HCT116 (cell line): ENCODE data around the gene OBSCN. TPM values are rescaled to one million over a fixed set of nuclear protein-coding genes. Genes with fewer than 3 reads are reported as not detected.

ENCODE experiments used
- ATAC-seq: fragments of 200-7000 bp; cut with Tn5 transposase; 2 replicates; pipeline ENCODE4 v1.9.1; 2020; ENCODE audit warnings: mild to moderate bottlenecking, moderate library complexity
- BruUV-seq: library from RNA; stranded (reverse); fragments of 400-500 nt; replicated peaks from 2 replicates; lab custom pipeline; 2021; lab: Mats Ljungman, UMichigan
- CTCF ChIA-PET: fragments of 300-600 bp; sonication (Branson Sonifier 250); formaldehyde crosslinking; loops from one replicate; lab custom pipeline; 2021; ENCODE audit warnings: antibody characterized with exemption; lab: Charles Lee
- POLR2A ChIA-PET: fragments of 300-600, 350-600 bp; sonication (Branson Sonifier 250); formaldehyde crosslinking; loops from one replicate; lab custom pipeline; 2021; ENCODE audit warnings: antibody characterized with exemption; lab: Charles Lee
- RAD21 ChIA-PET, 2 experiments: fragments of 300-600 bp; sonication (Branson Sonifier 250); formaldehyde crosslinking; loops; one replicate each; lab custom pipeline; 2023; ENCODE audit warnings: low total read pairs in 2 of 2; ENCODE audit not compliant: uncharacterized antibody in 2 of 2, unreplicated experiment in 2 of 2, low non-redundant PET in 1 of 2; lab: Charles Lee
- DNase-seq: peaks from one replicate; pipeline ENCODE4 v3.0.0-alpha.2; 2010; ENCODE audit warnings: low read depth, low spot score
- H2AFZ ChIP-seq: fragments of 200-600 bp; shearing (Covaris generic), sonication (generic); 2 replicates; pipeline ENCODE4 v1.6.1; 2017; ENCODE audit warnings: low read depth, mixed run types, mixed read lengths, antibody characterized with exemption, low read length; ENCODE audit not compliant: poor library complexity, severe bottlenecking
- H3K27ac ChIP-seq: 2 replicates; pipeline ENCODE4 v1.5.1; 2012; ENCODE audit warnings: low read depth, low read length
- H3K27me3 ChIP-seq: fragments of 200-600 bp; sonication (generic); 2 replicates; pipeline ENCODE4 v1.6.1; 2016; ENCODE audit warnings: mixed run types, low read length, mixed read lengths; ENCODE audit not compliant: insufficient read depth
- H3K36me3 ChIP-seq, 2 experiments: fragments of 200-500 bp in 1 of 2; fragments of 200-600 bp in 1 of 2; sonication (Bioruptor generic) in 1 of 2; sonication (generic) in 1 of 2; 2 replicates each; pipeline versions ENCODE4 v1.5.1 to v1.6.1; 2014 to 2016; ENCODE audit warnings: low read length in 2 of 2, inconsistent platforms in 1 of 2, mixed read lengths in 1 of 2, mixed run types in 1 of 2; ENCODE audit not compliant: insufficient read depth in 2 of 2, control insufficient read depth in 1 of 2
- H3K4me1 ChIP-seq, 2 experiments: fragments of 200-600 bp in 1 of 2; sonication (generic) in 1 of 2; 2 replicates each; pipeline versions ENCODE4 v1.5.1 to v1.6.1; 2012 to 2017; ENCODE audit warnings: low read length in 2 of 2, inconsistent platforms in 1 of 2, mild to moderate bottlenecking in 1 of 2, mixed read lengths in 1 of 2, mixed run types in 1 of 2, moderate library complexity in 1 of 2; ENCODE audit not compliant: insufficient read depth in 2 of 2, control insufficient read depth in 1 of 2
- H3K4me2 ChIP-seq: fragments of 200-600 bp; sonication (generic); 2 replicates; pipeline ENCODE4 v1.6.1; 2017; ENCODE audit warnings: mixed run types, low read length, mixed read lengths
- H3K4me3 ChIP-seq, 2 experiments: fragments of 200-600 bp in 1 of 2; sonication (generic) in 1 of 2; replicated peaks in 1 of 2; 2 replicates each; pipeline ENCODE4 v1.5.1; 2011 to 2016; ENCODE audit warnings: low read length in 2 of 2, control low read depth in 1 of 2, low read depth in 1 of 2, mild to moderate bottlenecking in 1 of 2, mixed read lengths in 1 of 2, mixed run types in 1 of 2
- H3K79me2 ChIP-seq: fragments of 200-600 bp; sonication (generic); 2 replicates; pipeline ENCODE4 v1.6.1; 2017; ENCODE audit warnings: mild to moderate bottlenecking, mixed run types, low read length, moderate library complexity, mixed read lengths; ENCODE audit not compliant: insufficient read depth
- H3K9ac ChIP-seq: fragments of 200-600 bp; sonication (generic); 2 replicates; pipeline ENCODE4 v1.6.1; 2016; ENCODE audit warnings: low read length, mixed read lengths
- H3K9me2 ChIP-seq: fragments of 200-600 bp; sonication (generic), shearing (Covaris generic); 2 replicates; pipeline ENCODE4 v1.6.1; 2017; ENCODE audit warnings: mixed run types, mild to moderate bottlenecking, moderate library complexity; ENCODE audit not compliant: insufficient read depth
- H3K9me3 ChIP-seq, 2 experiments: fragments of 200-500 bp in 1 of 2; fragments of 200-600 bp in 1 of 2; sonication (Bioruptor generic) in 1 of 2; sonication (generic) in 1 of 2; 2 replicates each; pipeline ENCODE4 v1.6.1; 2014 to 2017; ENCODE audit warnings: low read length in 2 of 2, mixed read lengths in 2 of 2, inconsistent platforms in 1 of 2, low read depth in 1 of 2, mild to moderate bottlenecking in 1 of 2, mixed run types in 1 of 2, moderate library complexity in 1 of 2; ENCODE audit not compliant: control insufficient read depth in 1 of 2, insufficient read depth in 1 of 2
- H4K20me1 ChIP-seq: fragments of 200-600 bp; sonication (generic), shearing (Covaris generic); 2 replicates; pipeline ENCODE4 v1.6.1; 2017; ENCODE audit warnings: mixed run types, mild to moderate bottlenecking, moderate library complexity; ENCODE audit not compliant: insufficient read depth
- CBX3 ChIP-seq: IDR thresholded peaks from 2 replicates; pipeline ENCODE4 v1.6.1; 2012; ENCODE audit warnings: low read depth
- EGR1 ChIP-seq: IDR thresholded peaks from 2 replicates; pipeline ENCODE4 v1.6.1; 2012; ENCODE audit warnings: low read depth
- ELF1 ChIP-seq: IDR thresholded peaks from 2 replicates; pipeline ENCODE4 v1.6.1; 2012; ENCODE audit warnings: low read depth, borderline replicate concordance
- EZH2 ChIP-seq: fragments of 200-600 bp; sonication (generic); IDR thresholded peaks from 2 replicates; pipeline ENCODE4 v1.6.1; 2017; ENCODE audit warnings: antibody characterized with exemption, mixed run types
- EZH2phosphoT487 ChIP-seq: fragments of 200-600 bp; IDR thresholded peaks from 2 replicates; pipeline ENCODE4 v1.6.1; 2018; ENCODE audit warnings: antibody characterized with exemption, borderline replicate concordance
- FOSL1 ChIP-seq: IDR thresholded peaks from 2 replicates; pipeline ENCODE4 v1.6.1; 2012; ENCODE audit warnings: low read depth
- JUND ChIP-seq: IDR thresholded peaks from 2 replicates; pipeline ENCODE4 v1.6.1; 2012
- POLR2A ChIP-seq: IDR thresholded peaks from 2 replicates; pipeline ENCODE4 v1.7.0; 2011; ENCODE audit warnings: borderline replicate concordance; ENCODE audit not compliant: insufficient read depth, insufficient read length; ENCODE audit errors: extremely low read depth
- RAD21 ChIP-seq: IDR thresholded peaks from 2 replicates; pipeline ENCODE4 v1.6.1; 2012; ENCODE audit warnings: low read depth, mild to moderate bottlenecking
- REST ChIP-seq: IDR thresholded peaks from 2 replicates; pipeline ENCODE4 v1.6.1; 2012; ENCODE audit warnings: low read depth
- SP1 ChIP-seq: IDR thresholded peaks from 2 replicates; pipeline ENCODE4 v1.6.1; 2012; ENCODE audit warnings: low read depth
- SRF ChIP-seq: IDR thresholded peaks from 2 replicates; pipeline ENCODE4 v1.6.1; 2012; ENCODE audit warnings: low read depth
- TCF7L2 ChIP-seq: IDR thresholded peaks from 2 replicates; pipeline ENCODE4 v1.7.0; 2011; ENCODE audit warnings: borderline replicate concordance, inconsistent platforms; ENCODE audit not compliant: insufficient read depth, insufficient read length; ENCODE audit errors: extremely low read depth
- YY1 ChIP-seq: IDR thresholded peaks from 2 replicates; pipeline ENCODE4 v1.6.1; 2011; ENCODE audit warnings: low read length, low read depth, moderate library complexity, mild to moderate bottlenecking; ENCODE audit not compliant: insufficient replicate concordance; ENCODE audit errors: extremely low read depth
- ZFX ChIP-seq: fragments of 450-650 bp; IDR thresholded peaks from 2 replicates; pipeline ENCODE4 v1.6.1; 2017
- ZNF274 ChIP-seq: fragments of 200-500 bp; sonication (Bioruptor generic); IDR thresholded peaks from 2 replicates; pipeline ENCODE4 v1.6.1; 2014; ENCODE audit warnings: mild to moderate bottlenecking, low read depth, low read length, inconsistent platforms
- intact Hi-C: fragments of 100-400 bp; cut with micrococcal nuclease; formaldehyde crosslinking; loops from 2 replicates; pipeline ENCODE4 v1.10.0; 2022
- total RNA-seq: library from RNA; stranded (reverse); gene quantifications from one replicate; pipeline ENCODE4 v1.2.1, GENCODE V29; 2021; ENCODE audit not compliant: unreplicated experiment

The OBSCN gene
- total RNA-seq, 1 experiment from 2014 or later: 16.6 TPM

- no peak for TF ChIP-seq REST
- TF ChIP-seq CBX3: no peak
- TF ChIP-seq ELF1: no peak
- TF ChIP-seq YY1: no peak
- no peak for TF ChIP-seq TCF7L2
- no peak for TF ChIP-seq RAD21
- no peak for TF ChIP-seq FOSL1
- no peak for TF ChIP-seq JUND
- no peak for TF ChIP-seq ZFX
Observed at GRCh38 chr1:228284148-228284495, 76.3 kb downstream of the OBSCN start (continued).

- Histone ChIP-seq H3K4me3 (no peak overlapping the region), H3K9me3 (no peaks in the 10 kb centered on the region), H3K4me1 (no peaks in the 10 kb centered on the region), H3K36me3 (no peaks in the 10 kb centered on the region; a peak in 1 of 4 replicates), H3K27me3 (no peaks in the 10 kb centered on the region), H3K9me2 (no peaks in the 10 kb centered on the region), H3K9ac (no peak overlapping the region), H2AFZ (no peak overlapping the region), H4K20me1 (no peaks in the 10 kb centered on the region), H3K27ac (no peak overlapping the region), H3K79me2 (no peaks in the 10 kb centered on the region), H3K4me2 (no peak overlapping the region)
- ATAC-seq (no peak), DNase-seq (no peak)
- intact Hi-C loops: no loop called here
- RAD21 ChIA-PET: no interaction called here
- TF ChIP-seq FOSL1 (no peak), REST (no peak), POLR2A (no peak), SRF (no peak), ZNF274 (no peak), RAD21 (no peak), SP1 (no peak), EZH2 (no peak), EGR1 (no peak), EZH2phosphoT487 (no peak)
- CTCF ChIA-PET: no interaction called here
- no TSS peak for BruUV-seq
- POLR2A ChIA-PET: no interaction called here
Observed at GRCh38 chr1:228284521-228284920, 76.7 kb downstream of the OBSCN start.
